Naive thymus-derived CD8-positive, alpha-beta T cell (primary cell): ENCODE measurements around the gene XXYLT1. TPM values are rescaled to one million over a fixed set of nuclear protein-coding genes. Genes with fewer than 3 reads are reported as not detected.

Experiments
- ATAC-seq, 2 donors: fragments of 150-1000 bp; cut with Tn5 transposase in 1 of 2; sonication (Bioruptor Pico), chemical (Tn5 transposase) in 1 of 2; 1 replicate in 1 of 2; 2 replicates in 1 of 2; pipeline ENCODE4 v1.10.0; 2021; ENCODE audit warnings: mild to moderate bottlenecking in 2 of 2, moderate library complexity in 2 of 2
- POLR2A ChIA-PET: fragments of 350-600 bp; sonication (Branson Sonifier 250); formaldehyde crosslinking; loops from one replicate; lab custom pipeline; 2021; ENCODE audit warnings: antibody characterized with exemption; lab: Charles Lee
- DNase-seq, 10 donors: peaks; one replicate each; pipeline versions ENCODE4 v3.0.0 to v3.0.0-alpha.2; 2020 to 2022
- H3K27ac Mint-ChIP-seq, 10 donors: one replicate each; pipeline ENCODE4 v1.8.0; 2020 to 2022; ENCODE audit warnings: mild to moderate bottlenecking in 10 of 10, mixed read lengths in 10 of 10, moderate library complexity in 4 of 10, inconsistent platforms in 1 of 10
- H3K27me3 Mint-ChIP-seq, 5 donors: one replicate each; pipeline ENCODE4 v1.8.0; 2021 to 2022; ENCODE audit warnings: mixed read lengths in 5 of 5
- H3K36me3 Mint-ChIP-seq, 3 donors: one replicate each; pipeline ENCODE4 v1.8.0; 2020 to 2022; ENCODE audit warnings: mixed read lengths in 3 of 3, mild to moderate bottlenecking in 2 of 3, inconsistent platforms in 1 of 3
- H3K4me1 Mint-ChIP-seq, 4 donors: one replicate each; pipeline ENCODE4 v1.8.0; 2021 to 2022; ENCODE audit warnings: mixed read lengths in 4 of 4
- H3K4me3 Mint-ChIP-seq, 10 donors: one replicate each; pipeline ENCODE4 v1.8.0; 2020 to 2022; ENCODE audit warnings: mild to moderate bottlenecking in 10 of 10, mixed read lengths in 10 of 10, moderate library complexity in 6 of 10, inconsistent platforms in 1 of 10
- H3K9me3 Mint-ChIP-seq, 9 donors: one replicate each; pipeline ENCODE4 v1.8.0; 2020 to 2022; ENCODE audit warnings: mixed read lengths in 9 of 9, mild to moderate bottlenecking in 3 of 9, inconsistent platforms in 1 of 9, moderate library complexity in 1 of 9
- polyA plus RNA-seq, 3 donors: library from polyadenylated mRNA; unstranded; fragments of 300-500 nt; fragmentation: Illumina TruSeq; gene quantifications; one replicate each; pipeline ENCODE4 v1.2.3, GENCODE V29; 2021
- total RNA-seq, 8 experiments: library from RNA in 2 of 8; stranded (reverse) in 2 of 8; gene quantifications; one replicate each; pipeline ENCODE4 v1.2.3 and lab custom pipeline; 2021 to 2026

Gene XXYLT1
- total and polyA plus RNA-seq, 5 experiments from 2014 or later: 5.4 to 8.3 (median 6.3) TPM

DNA sequence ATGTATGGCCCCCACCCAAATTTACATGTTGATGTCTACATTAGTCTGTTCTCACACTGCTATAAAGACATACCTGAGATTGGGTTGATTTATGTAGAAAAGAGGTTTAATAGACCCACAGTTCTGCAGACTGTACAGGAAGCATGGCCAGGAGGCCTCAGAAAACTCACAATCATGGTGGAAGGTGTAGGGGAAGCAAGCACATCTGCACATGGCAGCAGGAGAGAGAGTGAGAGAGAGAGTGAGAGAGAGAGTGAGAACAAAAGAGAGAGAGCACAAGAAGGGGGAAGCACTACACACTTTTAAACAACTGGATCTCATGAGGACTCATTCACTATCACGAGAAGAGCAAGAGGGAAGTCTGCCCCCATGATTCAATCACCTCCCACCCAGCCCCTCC is 130.5 kb downstream of the XXYLT1 start:
- POLR2A ChIA-PET: no interaction called here
- peaks cover 26 to 29% (median 28%) of the 10 kb centered on the region in 3 donors for H3K36me3 Mint-ChIP-seq
- H3K4me3 Mint-ChIP-seq: no peak overlapping the region
- peaks cover 2 to 27% (median 17%) of the 10 kb centered on the region in 9 donors for H3K9me3 Mint-ChIP-seq
- no peak for ATAC-seq
- peaks cover 0 to 7% (median 3%) of the 10 kb centered on the region in 4 donors for H3K4me1 Mint-ChIP-seq
- no peak for DNase-seq
- no peaks in the 10 kb centered on the region for H3K27me3 Mint-ChIP-seq
- H3K27ac Mint-ChIP-seq: no peak overlapping the region

DNA sequence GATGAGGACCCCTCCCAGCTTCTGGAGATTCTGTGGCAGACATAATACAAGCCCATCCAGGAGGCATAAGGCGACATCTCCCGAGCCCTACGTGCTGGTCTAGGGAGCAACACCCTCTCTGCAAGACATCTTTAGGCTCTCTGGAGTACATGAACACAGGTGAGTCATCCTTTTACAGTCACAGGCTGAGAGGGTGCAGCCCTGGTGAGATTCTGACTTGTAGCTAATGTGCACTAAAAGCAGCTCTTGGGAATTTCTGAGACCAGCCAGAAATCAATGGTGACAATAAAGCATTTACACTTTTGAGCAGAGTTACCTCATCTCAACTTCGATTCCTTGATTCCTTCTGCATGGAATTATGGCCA is 131.1 kb downstream of the XXYLT1 start:
- Mint-ChIP-seq H3K27me3 (no peaks in the 10 kb centered on the region), H3K9me3 (peaks cover 2 to 27% (median 17%) of the 10 kb centered on the region in 9 donors), H3K4me3 (no peak overlapping the region), H3K27ac (no peak overlapping the region), H3K36me3 (peaks cover 27 to 29% (median 28%) of the 10 kb centered on the region in 3 donors), H3K4me1 (peaks cover 0 to 5% (median 2%) of the 10 kb centered on the region in 4 donors)
- ATAC-seq (no peak), DNase-seq (no peak)
- POLR2A ChIA-PET: interaction anchor here (1.1 kb wide), 1 partner anchor 8 kb away, joined by 3 read pairs; no protein-coding TSS in a partner anchor

DNA sequence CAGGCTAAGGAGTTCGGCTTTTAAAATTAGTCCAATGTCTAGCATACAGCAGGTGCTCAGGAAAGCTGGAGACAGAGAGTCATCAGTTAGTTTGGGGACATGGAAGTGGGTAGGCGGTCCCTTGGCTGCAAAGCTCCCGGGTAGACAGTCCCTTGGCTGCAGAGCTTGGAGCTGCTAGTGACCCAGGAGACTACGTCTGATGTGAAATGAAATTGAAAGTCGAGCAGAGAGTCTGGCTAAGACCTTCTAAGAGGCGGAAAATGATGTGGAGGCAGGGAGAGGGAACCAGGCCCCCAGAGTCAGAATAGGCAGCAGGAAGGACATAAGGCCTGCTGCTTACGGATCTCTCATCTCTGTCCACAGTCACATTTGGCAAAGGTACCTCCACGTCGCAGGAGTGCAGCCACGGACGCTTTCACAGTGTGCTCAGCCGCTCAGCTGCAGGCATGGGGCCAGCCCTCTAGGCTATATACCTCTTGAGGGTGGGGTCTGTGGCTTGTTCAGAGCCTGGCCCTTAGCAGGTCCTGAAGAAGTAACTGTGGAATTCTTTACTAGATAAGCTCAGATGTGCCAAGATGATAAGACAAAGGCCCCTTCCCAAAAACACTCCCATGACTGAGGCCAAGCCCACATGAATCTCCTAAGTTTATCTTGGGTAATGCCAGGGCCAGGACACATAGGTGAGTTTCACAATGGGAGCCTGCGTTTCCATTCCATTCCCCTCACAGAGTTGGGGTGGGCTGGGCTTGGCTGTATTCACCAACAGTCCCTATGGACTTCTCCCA is 131.7 kb downstream of the XXYLT1 start:
- ATAC-seq (no peak), DNase-seq (no peak)
- no peaks in the 10 kb centered on the region for H3K27me3 Mint-ChIP-seq
- POLR2A ChIA-PET: interaction anchor here (1.1 kb wide), 1 partner anchor 9 kb away, joined by 3 read pairs; no protein-coding TSS in a partner anchor
- H3K36me3 Mint-ChIP-seq: peaks cover 27 to 29% (median 28%) of the 10 kb centered on the region in 3 donors
- H3K4me1 Mint-ChIP-seq: peaks cover 0 to 4% (median 0%) of the 10 kb centered on the region in 4 donors
- H3K4me3 Mint-ChIP-seq: no peak overlapping the region
- H3K9me3 Mint-ChIP-seq: peaks cover 2 to 27% (median 17%) of the 10 kb centered on the region in 9 donors
- H3K27ac Mint-ChIP-seq: no peak overlapping the region

DNA sequence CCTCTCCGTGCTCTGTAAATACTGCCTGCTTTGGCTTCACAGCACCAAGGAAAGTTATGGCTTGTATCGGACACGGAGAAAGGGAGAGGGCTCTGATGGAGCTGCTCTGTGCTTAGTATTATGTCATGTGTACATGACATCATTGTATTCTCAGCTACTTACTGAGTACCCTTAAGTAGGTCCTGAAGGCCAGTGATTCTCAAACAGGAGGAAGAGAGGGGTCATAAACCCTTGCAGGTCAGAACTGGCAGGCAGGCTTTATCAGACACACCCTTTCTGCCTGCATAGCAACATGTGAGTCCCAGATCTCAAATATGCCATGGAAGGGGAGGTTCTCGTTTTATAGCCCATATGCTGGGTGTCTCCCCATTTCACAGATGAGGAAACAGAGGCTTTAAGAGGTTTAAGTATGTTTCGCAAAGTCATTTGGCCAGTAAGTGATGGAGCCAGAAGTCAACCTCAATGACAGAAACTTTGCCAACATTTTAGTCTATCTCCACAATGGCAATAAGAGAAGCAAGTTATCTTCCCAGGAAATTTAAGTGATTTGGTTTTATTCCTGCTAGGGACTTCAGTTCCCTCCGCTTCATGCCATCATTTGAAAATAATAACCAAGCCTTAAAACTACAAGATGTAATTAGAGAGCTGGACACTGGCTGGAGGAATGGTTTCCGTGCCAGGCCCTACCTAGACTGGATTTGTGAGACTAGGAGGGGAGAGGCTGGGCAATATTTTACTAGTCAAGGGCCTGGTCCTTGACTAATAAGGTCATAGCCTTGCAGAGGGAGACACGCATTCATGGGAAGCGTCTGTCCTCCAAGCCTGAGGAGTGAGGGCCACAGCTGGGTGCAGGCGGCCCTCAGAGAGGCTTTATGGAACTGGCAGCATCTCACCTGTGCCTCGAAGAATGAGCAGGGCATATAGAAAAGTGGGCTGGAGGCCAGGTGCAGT is 133.0 kb downstream of the XXYLT1 start:
- Mint-ChIP-seq H3K4me1 (peaks cover 0 to 4% (median 0%) of the 10 kb centered on the region in 4 donors), H3K27ac (peak overlapping the region in 3 of 10 donors; percentile 32 to 43 (median 43)), H3K4me3 (no peak overlapping the region), H3K36me3 (peaks cover 25 to 27% (median 25%) of the 10 kb centered on the region in 3 donors), H3K9me3 (peaks cover 2 to 27% (median 17%) of the 10 kb centered on the region in 9 donors), H3K27me3 (no peaks in the 10 kb centered on the region)
- ATAC-seq (no peak), DNase-seq (no peak)
- POLR2A ChIA-PET: interaction anchor here (1.1 kb wide), 1 partner anchor 8 kb away, joined by 3 read pairs; no protein-coding TSS in a partner anchor

DNA sequence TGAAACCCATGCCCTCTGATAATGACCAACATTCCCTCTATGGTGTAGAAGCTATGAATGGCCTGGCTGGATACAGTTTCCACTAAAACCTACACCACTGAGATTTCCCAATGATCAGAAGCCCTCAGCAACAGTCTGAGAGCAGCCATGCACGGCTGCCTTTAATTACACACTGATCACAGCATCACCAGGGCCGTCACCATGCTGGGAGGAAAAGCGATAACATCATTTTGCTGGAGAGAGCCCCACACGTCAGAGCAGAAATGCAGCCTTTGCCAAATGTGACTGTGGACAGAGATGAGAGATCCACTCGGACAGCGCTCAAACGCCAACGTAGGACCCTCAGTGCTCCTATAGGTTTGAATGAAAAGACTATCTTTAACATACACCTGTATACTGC is 135.0 kb downstream of the XXYLT1 start:
- DNase-seq (no peak), ATAC-seq (no peak)
- peaks cover 0 to 9% (median 3%) of the 10 kb centered on the region in 4 donors for H3K4me1 Mint-ChIP-seq
- H3K27me3 Mint-ChIP-seq: no peaks in the 10 kb centered on the region
- H3K9me3 Mint-ChIP-seq: peaks cover under 1 to 10% (median 5%) of the 10 kb centered on the region in 9 donors
- no peak overlapping the region for H3K27ac Mint-ChIP-seq
- no peak overlapping the region for H3K4me3 Mint-ChIP-seq
- POLR2A ChIA-PET: no interaction called here
- peaks cover 8 to 13% (median 9%) of the 10 kb centered on the region in 3 donors for H3K36me3 Mint-ChIP-seq

DNA sequence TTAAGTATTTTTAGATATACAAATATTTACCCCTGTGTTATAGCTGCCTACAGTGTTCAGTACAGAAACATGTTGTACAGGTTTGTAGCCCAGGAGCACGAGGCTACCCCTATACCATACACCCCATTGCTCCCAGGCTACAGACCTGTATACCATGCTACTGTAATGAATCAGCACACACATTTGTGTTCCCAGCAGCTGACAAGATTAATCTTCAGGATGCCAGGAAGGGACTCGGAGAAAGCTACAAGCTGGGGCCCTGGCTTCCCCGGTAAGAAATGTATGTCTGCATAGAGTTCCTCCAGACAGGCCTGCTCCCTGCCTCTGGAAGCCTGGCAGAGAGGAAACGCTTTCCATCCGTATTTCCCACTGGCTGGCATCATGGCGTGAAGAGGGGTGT is 136.5 kb downstream of the XXYLT1 start:
- Mint-ChIP-seq H3K9me3 (peaks cover 0 to 2% (median 0%) of the 10 kb centered on the region in 9 donors), H3K27ac (no peak overlapping the region), H3K4me1 (peaks cover 3 to 15% (median 6%) of the 10 kb centered on the region in 4 donors), H3K36me3 (peaks cover 0 to 10% (median 0%) of the 10 kb centered on the region in 3 donors), H3K27me3 (no peaks in the 10 kb centered on the region), H3K4me3 (no peak overlapping the region)
- POLR2A ChIA-PET: no interaction called here
- no peak for ATAC-seq
- no peak for DNase-seq

DNA sequence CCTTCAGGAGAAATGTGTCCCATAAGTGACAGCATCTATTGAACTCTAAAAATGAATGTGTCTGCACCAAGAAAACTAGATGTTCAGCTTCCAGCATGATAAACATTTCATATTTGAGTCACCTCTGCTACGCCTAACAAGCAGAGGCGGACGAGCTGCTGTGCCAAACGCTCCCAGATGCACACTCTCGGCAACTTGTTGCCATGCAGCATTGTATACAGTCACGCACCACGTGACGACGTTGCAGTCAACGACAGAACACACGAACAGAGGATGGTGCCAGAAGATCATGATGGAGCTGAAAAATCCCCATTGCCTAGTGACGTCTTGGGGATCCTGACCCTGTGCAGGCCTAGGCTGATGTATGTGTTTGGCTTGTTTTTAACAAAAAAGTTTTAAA is 137.5 kb downstream of the XXYLT1 start:
- no peak overlapping the region for H3K27ac Mint-ChIP-seq
- H3K27me3 Mint-ChIP-seq: no peaks in the 10 kb centered on the region
- peaks cover 6 to 18% (median 12%) of the 10 kb centered on the region in 4 donors for H3K4me1 Mint-ChIP-seq
- POLR2A ChIA-PET: no interaction called here
- ATAC-seq: no peak
- H3K36me3 Mint-ChIP-seq: peaks cover 0 to 9% (median 0%) of the 10 kb centered on the region in 3 donors
- no peaks in the 10 kb centered on the region for H3K9me3 Mint-ChIP-seq
- DNase-seq: peak in 1 of 10 donors; percentile 3
- no peak overlapping the region for H3K4me3 Mint-ChIP-seq

DNA sequence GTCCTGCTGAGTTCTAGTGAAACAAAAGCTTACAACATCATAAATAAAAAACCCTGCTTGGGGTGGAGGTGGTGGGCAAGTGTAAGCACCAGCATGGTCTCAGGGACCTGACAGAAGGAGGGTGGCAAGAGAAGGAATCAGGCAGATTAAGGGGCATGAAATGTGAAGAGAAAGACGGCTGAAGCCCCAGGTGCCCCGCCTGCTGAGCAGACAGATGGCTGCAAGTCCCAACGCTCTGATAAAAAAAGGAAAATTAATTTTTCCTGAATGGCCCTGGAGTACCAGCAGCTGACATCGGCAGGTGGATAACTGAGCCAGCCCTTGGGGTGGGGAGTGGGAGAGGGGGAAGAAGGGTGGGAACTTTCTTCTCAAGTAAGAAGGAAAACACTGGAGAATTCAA is 137.9 kb downstream of the XXYLT1 start:
- Mint-ChIP-seq H3K9me3 (no peaks in the 10 kb centered on the region), H3K4me3 (no peak overlapping the region), H3K27me3 (no peaks in the 10 kb centered on the region), H3K4me1 (peaks cover 10 to 23% (median 17%) of the 10 kb centered on the region in 4 donors), H3K36me3 (peaks cover 0 to 8% (median 0%) of the 10 kb centered on the region in 3 donors), H3K27ac (peak overlapping the region in 1 of 10 donors; percentile 55)
- ATAC-seq (no peak), DNase-seq (no peak)
- POLR2A ChIA-PET: no interaction called here

DNA sequence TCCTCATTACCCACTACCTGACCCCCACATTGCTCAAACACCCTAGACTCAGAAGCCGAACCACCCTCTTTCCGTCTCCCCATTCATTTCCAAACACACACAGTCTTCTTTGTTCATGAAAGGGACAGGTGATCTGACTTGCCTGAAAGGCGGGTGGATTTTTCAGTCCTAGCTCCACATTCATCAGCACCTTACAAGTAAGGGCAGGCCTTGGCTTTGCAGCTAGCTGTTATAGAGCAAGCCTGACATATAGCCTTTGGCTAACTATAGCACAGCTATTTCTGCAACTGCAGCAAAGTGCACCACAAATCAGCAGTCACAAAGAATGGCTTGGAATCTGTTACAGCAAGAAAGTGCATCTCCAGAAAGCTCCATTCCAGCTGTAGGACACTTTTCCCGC is 139.8 kb downstream of the XXYLT1 start:
- Mint-ChIP-seq H3K36me3 (peaks cover 0 to 8% (median 0%) of the 10 kb centered on the region in 3 donors), H3K27ac (no peak overlapping the region), H3K4me1 (peaks cover 16 to 29% (median 20%) of the 10 kb centered on the region in 4 donors), H3K9me3 (no peaks in the 10 kb centered on the region), H3K4me3 (no peak overlapping the region), H3K27me3 (no peaks in the 10 kb centered on the region)
- ATAC-seq: no peak
- DNase-seq: peak in 1 of 10 donors; percentile 41
- POLR2A ChIA-PET: no interaction called here

DNA sequence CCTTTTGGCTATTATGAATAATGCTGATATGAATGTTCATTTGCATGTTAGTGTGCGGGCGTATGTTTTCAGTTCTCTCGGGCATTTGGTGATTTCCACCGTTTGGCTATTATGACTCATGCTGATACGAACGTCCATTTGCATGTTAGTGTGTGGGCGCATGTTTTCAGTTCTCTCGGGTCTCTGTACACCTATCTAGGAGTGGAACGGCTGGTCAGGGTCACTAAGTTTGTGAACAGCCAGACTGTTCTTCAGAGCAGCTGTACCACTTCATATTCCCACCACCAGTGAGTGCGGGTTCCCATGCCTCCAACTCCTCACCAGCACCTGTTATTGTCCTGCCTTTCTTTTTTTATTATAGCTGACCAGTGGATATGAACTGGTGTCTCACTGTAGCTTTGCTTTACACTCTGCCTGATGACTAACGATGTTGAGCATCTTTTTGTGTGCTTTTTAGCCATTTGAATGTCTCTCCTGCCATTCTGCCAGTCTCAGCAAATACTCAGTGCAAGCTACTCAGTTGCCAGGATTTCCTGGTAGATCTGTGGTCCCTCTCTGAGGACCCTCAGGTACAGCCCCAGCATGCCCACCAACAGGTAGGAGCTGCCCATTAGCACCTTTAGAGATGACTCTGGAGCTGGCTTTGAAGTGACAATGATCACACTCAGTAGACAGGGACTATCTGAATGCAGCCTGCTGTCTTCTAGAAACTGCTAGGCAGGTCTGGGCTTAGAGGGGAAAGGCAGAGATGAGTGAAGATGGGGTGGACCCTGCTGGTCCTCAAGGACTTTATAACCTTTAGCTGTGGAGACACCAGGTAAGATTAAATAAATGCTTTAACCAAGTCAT is 141.1 kb downstream of the XXYLT1 start:
- peak overlapping the region in 2 of 10 donors; percentile 1 to 9 for H3K4me3 Mint-ChIP-seq
- POLR2A ChIA-PET: no interaction called here
- H3K27me3 Mint-ChIP-seq: no peaks in the 10 kb centered on the region
- H3K27ac Mint-ChIP-seq: peak overlapping the region in 1 of 10 donors; percentile 9
- H3K36me3 Mint-ChIP-seq: peaks cover 0 to 3% (median 0%) of the 10 kb centered on the region in 3 donors
- no peaks in the 10 kb centered on the region for H3K9me3 Mint-ChIP-seq
- peaks cover 16 to 35% (median 21%) of the 10 kb centered on the region in 4 donors for H3K4me1 Mint-ChIP-seq
- ATAC-seq (peak in 1 of 2 donors; percentile 53), DNase-seq (no peak)

DNA sequence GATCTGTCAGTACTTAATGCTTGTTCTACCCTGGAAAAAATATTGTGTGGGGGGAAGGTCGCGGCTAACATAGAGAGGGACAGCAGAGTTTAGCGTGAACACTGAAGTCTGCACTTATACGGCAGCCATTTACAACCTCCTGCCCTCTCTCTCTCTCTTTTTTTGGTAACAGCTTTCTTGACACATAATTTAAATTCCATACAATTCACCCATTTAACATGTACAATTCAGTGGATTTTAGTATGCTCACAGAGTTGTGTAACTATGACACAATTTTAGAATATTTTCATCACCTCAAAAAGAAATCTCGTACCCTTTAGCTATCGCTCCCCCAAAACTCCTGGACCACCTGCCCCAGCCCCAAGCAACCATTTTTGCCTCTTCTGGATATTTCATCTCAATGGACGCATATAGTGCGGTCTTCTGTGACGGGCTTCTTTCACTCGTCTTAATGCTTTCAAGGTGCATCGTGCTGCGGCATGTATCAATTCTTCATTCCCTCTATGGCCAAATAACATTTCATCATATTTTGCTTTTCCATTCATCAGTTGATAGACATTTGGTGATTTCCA is 141.8 kb downstream of the XXYLT1 start:
- H3K9me3 Mint-ChIP-seq: no peaks in the 10 kb centered on the region
- DNase-seq: no peak
- H3K27me3 Mint-ChIP-seq: no peaks in the 10 kb centered on the region
- peaks cover 16 to 35% (median 21%) of the 10 kb centered on the region in 4 donors for H3K4me1 Mint-ChIP-seq
- no peak for ATAC-seq
- POLR2A ChIA-PET: no interaction called here
- peak overlapping the region in 2 of 10 donors; percentile 1 to 9 for H3K4me3 Mint-ChIP-seq
- peak overlapping the region in 1 of 10 donors; percentile 9 for H3K27ac Mint-ChIP-seq
- peaks cover 0 to 3% (median 0%) of the 10 kb centered on the region in 3 donors for H3K36me3 Mint-ChIP-seq
